Sciatic nerve (tissue), 2 donors: Measurements from ENCODE around the gene CDHR5. TPM values are rescaled to one million over a fixed set of nuclear protein-coding genes. Genes with fewer than 3 reads are reported as not detected.
A peak's percentile ranks its signal among the peaks of the same experiment; 100 is the strongest.
"Not testable (repeated sequence)": the region's sequence is repeated elsewhere in the genome, so short reads cannot be mapped to it uniquely, and the experiment has no call there.

Source experiments
- ATAC-seq: fragments of 200-7000 bp; cut with Tn5 transposase; one replicate; pipeline ENCODE4 v1.9.1; 2020; ENCODE audit warnings: mild to moderate bottlenecking, moderate library complexity
- DNase-seq: peaks from one replicate; pipeline ENCODE4 v3.0.0-alpha.2; 2020; ENCODE audit warnings: low spot score
- intact Hi-C: fragments of 100-400 bp; cut with DNase I; formaldehyde crosslinking; loops from one replicate; pipeline ENCODE4 v1.14.2; 2022
- microRNA-seq: library from miRNA; unstranded; fragments of <30 nt; microRNA quantifications from one replicate; pipeline ENCODE4 v1.2.0, GENCODE V29; 2020
- total RNA-seq: library from RNA; stranded (reverse); fragmentation: NEBNext Ultra II Directional; extraction: Animal tissue kit (Norgen Biotek cat#: 25700); gene quantifications from one replicate; pipeline ENCODE4 v1.2.1, GENCODE V29; 2021
- donor health status: DM: no; HTN: no; CAD: no.
- donor health status: DM: no; HTN: no; CAD: no.

Gene CDHR5
- total RNA-seq, 1 donor from 2014 or later: not detected

DNA sequence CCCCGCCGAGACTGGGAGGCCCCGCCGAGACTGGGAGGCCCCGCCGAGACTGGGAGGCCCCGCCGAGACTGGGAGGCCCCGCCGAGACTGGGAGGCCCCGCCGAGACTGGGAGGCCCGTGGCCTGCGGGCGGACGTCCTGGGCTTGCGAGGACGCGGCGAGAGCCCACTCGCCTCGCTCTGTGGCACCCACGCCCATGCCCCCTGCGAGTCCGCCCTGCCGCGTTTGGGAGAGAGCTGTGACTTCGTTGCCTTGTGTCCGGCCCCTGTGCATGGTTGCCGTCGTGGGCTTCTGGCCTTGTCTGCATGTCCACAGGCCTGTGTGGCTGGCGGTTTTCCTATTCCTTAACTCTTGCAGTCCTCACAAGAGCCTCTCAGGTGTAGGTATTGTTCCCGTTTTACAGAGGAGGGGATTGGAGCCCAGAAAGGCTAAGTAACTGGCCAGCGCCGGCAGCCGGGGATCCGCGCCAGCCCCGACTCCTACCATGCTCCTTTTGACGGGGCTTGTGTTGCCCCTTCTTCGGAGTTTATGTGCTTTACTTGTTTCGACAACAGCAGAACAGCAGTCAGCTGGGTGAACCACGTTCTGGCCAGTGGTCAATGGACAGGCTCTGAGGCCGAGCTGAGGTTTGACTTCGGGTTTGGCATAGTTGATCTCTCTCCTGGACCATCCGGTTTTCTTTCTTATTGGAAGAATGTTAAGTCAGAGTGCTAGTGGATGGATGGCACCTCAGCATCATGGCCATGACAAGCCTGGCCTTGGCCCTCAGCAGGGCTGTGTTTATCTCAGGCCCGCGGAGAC lies 47.7 kb downstream of the CDHR5 start:
- ATAC-seq (no peak), DNase-seq (no peak)
- intact Hi-C loops: no loop called here

DNA sequence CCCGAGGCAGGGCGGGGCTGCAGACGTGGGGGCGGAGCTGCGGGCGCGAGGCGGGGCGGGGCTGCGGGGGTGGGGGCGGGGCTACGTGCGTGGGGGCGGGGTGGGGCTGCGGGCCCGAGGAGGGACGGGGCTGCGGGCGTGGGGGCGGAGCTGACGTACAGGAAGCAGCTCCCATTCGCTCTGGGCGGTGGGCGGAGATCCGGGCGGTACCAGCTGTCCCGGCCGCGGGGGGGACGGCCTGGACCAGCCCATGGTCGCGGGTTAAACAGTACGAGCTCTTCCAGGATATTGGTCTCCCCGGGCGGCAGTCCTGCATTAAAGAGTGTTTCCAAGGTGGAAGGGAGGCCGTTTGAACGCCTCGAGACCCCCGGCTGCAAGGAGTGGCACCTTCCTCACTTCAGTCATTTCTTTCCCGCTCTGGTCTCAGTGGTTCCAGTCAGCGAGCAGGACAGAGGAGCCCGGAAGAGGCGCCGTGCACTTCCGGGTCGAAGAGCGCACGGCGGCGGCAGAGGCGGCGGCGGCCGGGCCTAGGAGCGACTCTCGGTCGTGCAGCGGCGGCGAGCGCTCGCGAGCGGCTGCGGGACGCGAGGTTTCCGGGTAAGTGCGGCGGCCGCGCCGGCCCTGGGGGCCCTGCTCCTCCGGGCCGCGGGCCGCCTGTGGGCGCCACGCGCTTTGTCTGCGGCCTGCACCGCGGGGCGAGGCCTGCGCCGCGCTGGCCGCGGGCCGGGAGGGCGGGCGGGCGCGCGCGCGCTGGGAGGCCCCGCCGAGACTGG lies 48.6 kb downstream of the CDHR5 start, which contains the start of gene PHRF1:
Gene PHRF1 (plus strand): TSS at position 475 of the 773 bp plus-strand sequence. CDS start 5,043 bp downstream, outside the sequence.
- ATAC-seq (peak; percentile 97), DNase-seq (peak; percentile 98)
- intact Hi-C loops: no loop called here

DNA sequence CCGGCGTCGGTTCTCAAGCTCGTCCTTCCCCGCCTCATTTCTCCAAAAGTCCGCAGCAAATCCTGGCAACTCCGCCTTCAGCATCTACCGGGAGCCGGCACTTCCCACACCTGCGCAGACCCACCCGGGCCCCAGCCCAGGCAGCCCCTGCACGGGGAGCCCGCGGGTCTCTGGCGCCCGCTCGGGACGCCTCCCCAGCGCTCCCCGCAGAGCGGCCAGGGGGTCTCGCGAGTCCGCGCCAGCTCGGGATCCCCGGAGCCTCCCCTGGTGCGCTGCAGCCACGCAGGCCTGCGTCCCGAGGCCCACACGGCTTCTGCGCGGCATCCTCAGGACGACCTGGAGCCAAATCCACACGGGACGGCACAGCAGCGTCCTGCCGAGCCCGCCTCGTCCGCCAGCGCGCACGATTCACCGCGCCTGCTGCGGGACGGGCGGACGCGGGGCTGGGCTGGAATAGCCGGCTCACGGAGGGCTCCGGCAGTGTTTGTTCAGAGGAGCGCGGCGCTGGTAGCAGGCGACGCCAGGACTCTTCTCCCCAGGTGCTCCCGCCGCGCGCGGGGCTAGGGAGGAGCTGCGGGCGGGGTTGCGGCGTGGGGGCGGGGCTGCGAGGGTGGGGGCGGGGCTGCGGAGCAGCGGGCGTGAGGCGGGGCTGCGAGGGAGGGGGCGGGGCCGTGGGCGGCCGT lies 49.3 kb downstream of the CDHR5 start:
- DNase-seq (peak; percentile 70), ATAC-seq (peak; percentile 2)
- intact Hi-C loops: no loop called here

DNA sequence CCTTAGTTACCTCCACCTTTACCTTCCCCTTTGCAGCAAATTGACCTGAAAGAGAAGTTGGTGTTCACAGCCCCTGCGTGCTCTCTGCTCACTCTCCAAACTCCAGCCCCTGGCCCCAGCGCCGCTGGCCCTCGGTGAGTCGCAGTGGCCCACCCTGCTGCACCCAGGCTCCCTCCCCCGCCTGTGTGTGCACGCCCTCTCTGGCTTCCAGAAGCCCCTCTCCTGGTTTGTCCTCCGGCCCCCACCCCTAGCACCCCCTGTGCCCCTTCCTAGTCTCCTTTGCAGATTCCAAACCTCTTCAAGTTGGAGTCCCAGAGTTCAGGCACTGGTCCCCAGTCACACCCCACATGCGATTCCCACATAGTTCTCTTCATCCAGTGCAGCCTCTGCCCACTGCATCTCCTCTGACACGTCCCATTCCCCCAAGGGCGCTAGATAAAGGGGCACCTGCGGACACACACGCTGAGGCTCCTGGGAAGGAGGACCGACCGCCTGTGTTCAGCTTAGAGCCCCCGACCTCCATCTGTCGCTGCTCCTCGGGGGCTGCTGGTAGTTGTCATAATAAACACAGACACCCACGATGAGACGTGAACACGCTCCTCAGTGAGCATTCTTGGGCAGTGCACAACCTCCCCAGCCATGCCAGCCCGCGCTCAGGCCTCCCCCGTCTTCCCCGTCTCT lies 50.0 kb downstream of the CDHR5 start:
- intact Hi-C loops: no loop called here
- no peak for DNase-seq
- ATAC-seq: no peak

DNA sequence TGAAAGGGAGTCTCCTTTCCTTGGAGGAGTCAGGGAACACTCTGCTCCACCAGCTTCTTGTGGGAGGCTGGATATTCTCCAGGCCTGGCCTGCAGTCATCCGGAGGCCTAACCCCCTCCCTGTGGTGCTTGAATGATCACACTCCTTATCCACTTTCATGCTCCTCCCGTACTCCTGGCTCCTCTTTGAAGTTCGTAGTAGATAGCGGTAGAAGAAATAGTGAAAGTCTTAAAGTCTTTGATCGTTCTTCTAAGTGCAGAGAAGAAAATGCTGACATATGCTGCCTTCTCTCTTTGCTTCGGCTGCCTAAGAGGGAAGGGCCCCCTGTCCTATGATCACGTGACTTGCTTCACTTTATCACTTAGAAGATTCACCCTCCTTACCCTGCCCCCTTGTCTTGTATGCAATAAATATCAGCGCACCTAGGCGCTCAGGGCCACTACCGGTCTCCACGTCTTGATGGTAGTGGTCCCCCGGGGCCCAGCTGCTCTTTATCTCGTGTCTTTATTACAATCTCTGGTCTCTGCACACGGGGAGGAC lies 50.7 kb downstream of the CDHR5 start:
- intact Hi-C loops, DNase-seq, ATAC-seq: not testable (repeated sequence)

DNA sequence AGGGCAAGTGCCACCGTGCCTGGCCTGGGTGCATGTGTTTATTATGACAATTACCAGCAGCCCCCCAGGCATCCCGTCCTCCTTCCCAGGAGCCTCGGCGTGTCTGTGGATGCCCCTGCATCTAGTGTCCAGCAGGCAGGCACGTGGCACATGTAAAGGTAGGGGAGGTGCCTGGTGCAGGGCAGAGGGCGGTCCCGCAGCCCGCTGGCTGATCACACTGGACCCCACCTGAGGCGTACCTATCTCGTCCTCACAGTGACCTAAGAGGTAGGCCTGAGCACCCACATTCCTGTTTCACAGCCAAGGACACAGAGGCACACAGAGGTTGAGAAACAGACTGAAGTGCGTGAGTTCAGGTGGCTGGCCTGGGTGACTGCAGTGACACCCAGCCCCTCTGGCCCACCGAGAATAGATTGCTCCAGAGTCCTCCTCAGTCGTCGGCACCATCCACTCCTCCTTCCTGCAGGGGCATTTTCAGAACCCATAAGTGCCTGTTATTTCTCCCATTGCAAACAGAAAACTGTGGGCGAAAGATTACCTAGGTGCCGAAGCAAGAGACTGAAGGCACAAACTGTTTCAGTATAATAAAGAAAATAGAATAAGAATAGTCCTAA lies 51.5 kb downstream of the CDHR5 start:
- DNase-seq: no peak
- intact Hi-C loops: no loop called here
- ATAC-seq: no peak

DNA sequence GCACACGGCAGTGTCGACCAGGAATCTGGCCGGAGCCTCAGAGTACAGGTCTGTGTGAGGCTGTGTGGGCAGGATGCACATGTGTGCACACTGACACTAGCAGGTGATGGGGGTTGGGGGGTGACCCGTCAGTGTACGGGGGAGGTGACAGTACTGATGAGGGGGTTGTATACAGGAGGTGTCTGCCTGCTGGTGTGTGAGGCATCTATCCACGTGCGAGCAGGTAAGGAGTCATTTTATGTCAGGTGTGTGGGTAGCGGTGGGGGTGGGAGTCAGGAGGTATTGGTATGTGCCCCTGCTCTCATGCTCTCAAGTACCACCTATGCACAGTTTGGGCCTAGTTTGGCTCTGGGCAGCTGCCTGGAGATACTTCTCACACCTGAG lies 53.0 kb downstream of the CDHR5 start:
- ATAC-seq (no peak), DNase-seq (no peak)
- intact Hi-C loops: no loop called here

DNA sequence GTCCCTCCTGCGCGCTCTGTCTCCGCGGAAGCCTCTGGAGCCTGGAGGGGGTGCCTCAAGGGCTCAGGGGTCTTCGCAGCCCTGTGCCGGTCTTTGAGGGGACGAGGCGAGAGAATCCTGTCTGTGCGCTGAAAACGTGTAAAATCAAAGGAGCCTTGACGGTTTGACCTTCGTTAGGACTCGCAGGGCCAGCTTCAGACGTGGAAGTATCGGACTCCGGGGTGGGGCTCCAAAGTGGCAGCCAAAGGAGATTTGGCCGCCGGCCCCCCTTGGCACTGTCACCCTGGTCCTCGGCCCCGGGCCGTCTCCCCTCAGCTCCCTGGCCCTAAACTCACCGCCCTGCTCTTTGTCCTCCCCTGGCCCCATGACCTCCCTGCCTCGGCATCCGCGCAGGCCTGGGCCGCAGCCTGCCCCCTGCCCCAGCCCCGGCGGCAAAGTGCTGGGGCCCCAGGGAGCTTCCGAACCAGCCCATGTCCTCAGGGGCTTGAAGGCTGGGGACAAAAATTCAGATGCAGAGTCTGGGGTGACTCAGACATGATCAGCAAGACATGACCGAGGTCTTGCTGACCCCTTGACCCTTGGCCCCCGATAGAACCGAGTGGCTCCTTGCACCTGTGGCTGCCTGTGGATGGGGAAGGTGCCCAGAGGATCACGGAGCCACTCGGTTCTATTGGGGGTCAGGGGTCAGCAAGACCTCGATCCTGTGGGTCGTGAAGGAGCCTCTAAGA lies 55.4 kb downstream of the CDHR5 start:
- intact Hi-C loops: no loop called here
- no peak for DNase-seq
- no peak for ATAC-seq

DNA sequence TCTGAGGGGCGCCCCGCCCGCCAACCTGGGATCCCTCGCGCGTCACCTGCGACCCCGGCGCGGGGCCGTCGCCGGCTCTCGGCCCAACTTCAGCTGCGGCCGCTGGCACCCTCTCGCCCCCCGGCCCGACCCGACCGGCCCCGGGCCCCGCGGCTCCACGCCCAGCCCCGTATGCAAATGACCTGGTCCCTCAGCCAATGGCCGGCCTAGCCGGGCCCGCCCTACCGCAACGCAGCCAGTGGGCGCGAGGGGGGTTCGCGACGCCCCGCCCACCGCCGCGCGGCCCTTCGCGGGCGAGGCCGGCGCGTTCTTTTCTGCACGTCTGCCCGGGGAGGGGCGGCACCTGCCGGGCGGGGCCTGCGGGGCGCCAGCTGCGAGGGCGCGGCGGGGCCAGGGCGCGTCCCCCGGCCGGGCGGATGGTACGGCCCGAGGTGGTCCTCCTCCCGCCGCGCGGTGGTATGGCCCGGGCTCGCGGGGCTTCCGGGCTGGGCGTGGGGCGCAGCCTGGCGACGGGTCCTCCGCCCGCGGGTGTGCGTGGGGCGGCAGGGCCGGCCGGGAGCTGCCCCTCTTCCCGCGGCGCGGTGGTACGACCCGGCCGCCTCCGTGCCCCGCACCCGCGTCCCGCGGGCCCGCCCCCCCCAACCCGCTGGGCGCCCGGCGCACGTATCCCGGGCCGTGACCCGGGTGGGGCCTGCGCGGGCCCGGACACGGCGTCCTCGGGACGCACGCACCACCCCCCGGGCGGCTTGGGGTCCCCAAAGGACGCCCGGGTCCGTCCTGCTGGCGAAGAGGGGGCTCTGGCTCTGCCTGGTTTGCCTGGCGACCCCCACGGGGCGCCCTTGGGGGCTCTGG lies 56.2 kb downstream of the CDHR5 start:
- intact Hi-C loops: no loop called here
- peak; percentile 91 for ATAC-seq
- DNase-seq: peak; percentile 94

DNA sequence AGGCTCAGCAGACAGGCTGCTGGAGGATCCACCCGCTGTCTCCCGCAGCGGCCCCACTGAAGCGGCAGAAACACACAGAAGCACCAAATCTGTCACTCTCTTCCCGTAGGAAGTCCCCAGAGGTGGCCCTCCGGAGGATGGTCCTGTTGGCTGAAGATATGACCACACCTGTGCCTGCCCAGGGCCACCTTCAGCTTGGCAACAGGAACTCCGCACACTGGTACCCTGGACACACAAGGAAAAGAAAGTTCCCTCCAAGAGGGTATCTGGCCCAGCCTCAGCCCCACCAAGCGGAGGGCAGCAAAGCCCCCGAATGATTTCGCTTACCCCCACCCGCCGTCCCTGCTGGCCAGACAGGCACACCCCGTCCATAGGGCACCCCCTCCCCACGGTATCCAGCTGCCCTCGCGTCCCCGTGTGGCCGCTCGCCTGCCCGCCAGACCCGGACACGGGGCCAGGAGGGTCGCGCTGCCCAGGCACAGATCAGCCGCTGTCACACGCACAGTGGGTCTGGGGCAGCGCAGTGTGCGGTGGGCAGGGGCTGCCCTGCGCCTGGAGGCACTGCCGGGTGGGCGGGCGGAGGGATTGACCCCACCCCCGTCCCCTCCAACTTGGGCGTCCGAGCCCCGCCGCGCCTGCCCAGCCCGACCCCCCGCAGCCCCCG lies 57.0 kb downstream of the CDHR5 start:
- intact Hi-C loops: no loop called here
- DNase-seq (no peak), ATAC-seq (peak; percentile 3)

DNA sequence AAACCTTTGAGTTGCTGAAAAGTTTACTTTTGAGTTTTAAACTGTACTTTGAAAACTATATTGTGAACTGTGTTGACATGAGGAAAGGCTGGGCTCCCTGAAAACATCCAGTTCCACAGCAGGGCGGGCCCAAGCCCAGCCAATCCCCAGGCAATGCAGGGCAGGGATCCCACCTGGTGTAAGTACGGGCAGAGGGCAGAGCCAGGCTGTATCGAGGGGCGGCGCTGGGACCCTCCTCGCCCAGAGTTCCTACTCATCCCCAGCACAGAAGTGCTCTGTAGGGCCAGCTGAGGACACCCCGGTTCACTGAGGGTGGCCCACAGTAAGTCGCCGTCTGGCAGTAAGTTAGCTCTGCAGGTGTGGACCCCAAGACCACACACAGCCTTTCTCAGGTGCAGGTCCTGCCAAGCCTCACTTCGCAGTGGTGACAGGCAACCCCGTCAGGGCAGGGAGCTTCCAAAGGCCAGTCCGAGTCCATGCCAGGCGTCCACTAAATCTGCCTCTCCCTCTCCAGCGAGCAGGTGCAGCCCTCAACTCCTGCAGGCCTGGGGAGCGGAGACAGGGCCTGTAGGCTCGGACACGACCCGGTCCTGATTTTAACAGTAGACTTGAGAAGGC lies 57.6 kb downstream of the CDHR5 start:
- ATAC-seq: no peak
- intact Hi-C loops: no loop called here
- no peak for DNase-seq

Small RNA genes lying within 50 kb of the gene (microRNA-seq; reads per million reads assigned to microRNA genes)
- gene MIR210: 129 reads per million, percentile 59 among the genes with 10 or more reads in this experiment

Other genes with a start within 250 kb of the CDHR5 start
- gene PKP3, start 230.7 kb downstream of the CDHR5 start, total RNA-seq: 0.49 TPM
- gene SIGIRR, start 210.0 kb downstream of the CDHR5 start, total RNA-seq: 51.6 TPM
- 0.98 TPM for gene ANO9, start 182.9 kb downstream of the CDHR5 start, total RNA-seq
- gene PTDSS2, start 174.7 kb downstream of the CDHR5 start, total RNA-seq: 33.1 TPM
- gene RNH1, start 117.7 kb downstream of the CDHR5 start, total RNA-seq: 134 TPM
- 45.2 TPM for gene HRAS, start 89.4 kb downstream of the CDHR5 start, total RNA-seq
- gene LRRC56, start 87.4 kb downstream of the CDHR5 start, total RNA-seq: 1.4 TPM
- 1.3 TPM for gene LMNTD2, start 64.2 kb downstream of the CDHR5 start, total RNA-seq
- 7.5 TPM for gene RASSF7, start 64.0 kb downstream of the CDHR5 start, total RNA-seq
- gene PHRF1, start 48.5 kb downstream of the CDHR5 start, total RNA-seq: 33.5 TPM
- 19.6 TPM for gene IRF7, start 9.0 kb downstream of the CDHR5 start, total RNA-seq
- gene SCT, start 2.2 kb upstream of the CDHR5 start, total RNA-seq: not detected
- 4.1 TPM for gene DRD4, start 12.3 kb upstream of the CDHR5 start, total RNA-seq
- 52.8 TPM for gene DEAF1, start 70.3 kb upstream of the CDHR5 start, total RNA-seq
- 28.4 TPM for gene TMEM80, start 70.9 kb upstream of the CDHR5 start, total RNA-seq
- gene EPS8L2, start 81.3 kb upstream of the CDHR5 start, total RNA-seq: 24.9 TPM
- gene TALDO1, start 122.5 kb upstream of the CDHR5 start, total RNA-seq: 187 TPM
- 74.8 TPM for gene GATD1, start 152.5 kb upstream of the CDHR5 start, total RNA-seq
- not detected for gene CEND1, start 165.1 kb upstream of the CDHR5 start, total RNA-seq
- 7.2 TPM for gene SLC25A22, start 173.3 kb upstream of the CDHR5 start, total RNA-seq
- gene PIDD1, start 180.3 kb upstream of the CDHR5 start, total RNA-seq: 16.7 TPM
- 1,209 TPM for gene RPLP2, start 185.0 kb upstream of the CDHR5 start, total RNA-seq
- 174 TPM for gene PNPLA2, start 194.0 kb upstream of the CDHR5 start, total RNA-seq
- gene CRACR2B, start 203.0 kb upstream of the CDHR5 start, total RNA-seq: 8.7 TPM
- gene CD151, start 208.0 kb upstream of the CDHR5 start, total RNA-seq: 263 TPM
- 85.2 TPM for gene POLR2L, start 217.6 kb upstream of the CDHR5 start, total RNA-seq
- 118 TPM for gene TSPAN4, start 217.9 kb upstream of the CDHR5 start, total RNA-seq